ENCODE measurements around the gene DCAF7.

DCAF7 gene

DNA sequence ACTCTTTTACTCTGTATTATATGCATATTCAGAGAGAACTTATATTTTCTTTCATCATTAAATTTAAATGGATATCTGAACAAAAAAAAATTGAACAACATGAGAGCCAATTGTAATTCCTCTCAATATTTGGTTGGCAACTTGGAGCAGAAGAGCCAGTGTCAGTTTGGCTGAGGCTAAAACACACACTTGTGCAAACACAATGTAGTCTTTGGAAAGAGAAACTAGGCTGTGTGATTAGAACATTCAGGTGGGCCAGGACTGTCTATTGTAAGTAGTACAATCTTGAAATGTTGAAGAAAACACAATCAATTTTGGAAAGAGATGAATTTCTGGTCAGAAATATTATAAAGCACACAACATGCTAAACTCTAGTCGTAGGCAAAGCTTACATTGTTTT, 17.0 kb downstream of the DCAF7 start:
- H3K36me3 ChIP-seq (ENCODE audit: control insufficient read depth, insufficient read depth, low read length), result peaks cover 7% of the 10 kb centered on the region
- no peak overlapping the region for H3K27ac ChIP-seq (ENCODE audit: low read depth, low read length, severe bottlenecking)
- no CpG with 5 or more reads among the region's 1 CpG for WGBS, 2 experiments (ENCODE audit: insufficient coverage in 2 of 2)
- no peaks in the 10 kb centered on the region for H3K9me3 ChIP-seq (ENCODE audit: control insufficient read depth, low read length)
- H3K4me1 ChIP-seq (ENCODE audit: control insufficient read depth, insufficient read depth, low read length, poor library complexity, severe bottlenecking), result peaks cover 3% of the 10 kb centered on the region
- H3K4me3 ChIP-seq (ENCODE audit: extremely low read depth, insufficient read depth, low read length, poor library complexity, severe bottlenecking), result no peak overlapping the region

DNA sequence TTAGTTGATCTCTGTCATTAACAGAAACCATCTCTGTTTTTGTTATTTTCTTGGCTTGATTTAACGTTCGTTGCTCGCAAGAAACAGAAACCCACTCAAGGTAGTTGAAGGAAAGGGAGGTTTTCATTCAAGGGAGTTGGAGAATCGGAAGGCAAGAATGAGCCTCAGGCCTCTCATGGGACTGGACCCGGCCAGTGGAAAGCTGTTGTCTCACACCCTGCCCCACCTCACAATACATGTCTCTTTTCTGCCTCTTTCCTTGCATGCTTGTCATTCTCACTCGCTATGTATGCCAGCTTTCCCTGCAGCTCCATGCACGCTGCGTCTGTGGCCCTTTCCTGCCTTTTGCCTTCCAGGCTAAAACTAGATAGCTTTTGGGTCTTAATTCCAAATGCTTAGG, 18.3 kb downstream of the DCAF7 start:
- Histone ChIP-seq H3K27ac (ENCODE audit: low read depth, low read length, severe bottlenecking) (no peak overlapping the region), H3K4me1 (ENCODE audit: control insufficient read depth, insufficient read depth, low read length, poor library complexity, severe bottlenecking) (peaks cover 3% of the 10 kb centered on the region), H3K36me3 (ENCODE audit: control insufficient read depth, insufficient read depth, low read length) (peaks cover 7% of the 10 kb centered on the region), H3K9me3 (ENCODE audit: control insufficient read depth, low read length) (no peaks in the 10 kb centered on the region), H3K4me3 (ENCODE audit: extremely low read depth, insufficient read depth, low read length, poor library complexity, severe bottlenecking) (no peak overlapping the region)
- WGBS, 2 experiments (ENCODE audit: insufficient coverage in 2 of 2), result 92 to 96% methylated on average over 5 to 8 of the region's 8 CpGs

DNA sequence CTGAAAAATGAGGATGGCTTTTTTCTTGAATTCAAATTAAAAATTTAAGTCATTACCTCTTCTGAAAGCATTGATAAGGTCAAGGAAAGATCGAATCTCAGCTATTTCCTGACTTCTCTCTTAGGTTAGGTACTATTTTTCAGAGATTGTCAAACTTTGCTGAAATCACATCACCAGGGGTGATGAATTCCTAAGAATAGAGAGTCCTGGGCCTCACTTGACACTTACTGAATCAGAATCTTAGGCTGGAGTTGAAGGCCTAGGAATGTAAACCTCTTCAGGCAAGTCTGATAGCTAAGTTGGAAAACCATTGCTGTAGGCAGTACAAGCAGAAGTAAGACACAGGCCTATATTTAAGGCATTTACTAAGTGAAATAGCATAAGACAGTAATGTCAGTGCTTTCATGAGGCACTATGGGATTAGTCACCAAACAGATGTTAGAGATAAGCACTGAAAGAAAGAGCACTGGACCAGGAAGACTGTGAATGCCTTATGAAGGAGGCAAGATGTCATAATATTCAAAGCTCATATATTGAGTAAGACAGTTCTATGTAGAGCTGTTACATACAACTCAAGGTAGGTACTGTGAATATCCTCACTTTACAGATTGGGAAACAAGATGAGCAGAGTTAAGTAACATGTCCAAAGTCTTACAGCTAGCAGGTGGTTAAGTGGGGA, 21.5 kb downstream of the DCAF7 start:
- H3K27ac ChIP-seq (ENCODE audit: low read depth, low read length, severe bottlenecking), result no peak overlapping the region
- peaks cover 3% of the 10 kb centered on the region for H3K4me1 ChIP-seq (ENCODE audit: control insufficient read depth, insufficient read depth, low read length, poor library complexity, severe bottlenecking)
- H3K9me3 ChIP-seq (ENCODE audit: control insufficient read depth, low read length), result no peaks in the 10 kb centered on the region
- WGBS, 2 experiments (ENCODE audit: insufficient coverage in 2 of 2), result 100% methylated on average over 1 of the region's 1 CpG; no CpG with 5 or more reads in 1 of the 2 experiments
- H3K4me3 ChIP-seq (ENCODE audit: extremely low read depth, insufficient read depth, low read length, poor library complexity, severe bottlenecking), result no peak overlapping the region
- H3K36me3 ChIP-seq (ENCODE audit: control insufficient read depth, insufficient read depth, low read length), result peaks cover 7% of the 10 kb centered on the region

DNA sequence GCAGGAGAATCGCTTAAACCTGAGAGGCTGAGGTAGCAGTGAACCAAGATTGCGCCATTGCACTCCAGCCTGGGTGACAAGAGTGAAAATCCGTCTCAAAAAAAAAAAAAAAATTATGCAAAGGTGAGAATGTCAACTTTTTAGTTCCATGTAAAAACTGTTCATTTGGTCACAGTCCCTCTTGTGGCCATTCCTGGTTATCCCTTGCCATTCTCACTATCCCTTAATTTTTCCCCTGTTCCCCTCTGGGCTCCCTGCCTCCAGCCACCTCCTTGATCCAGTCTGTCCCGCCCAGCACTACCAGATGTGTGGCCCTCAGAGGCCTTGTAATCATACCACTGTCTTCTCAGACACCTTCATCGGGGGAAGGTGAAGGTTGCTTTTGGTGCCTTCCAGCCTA, 23.4 kb downstream of the DCAF7 start:
- peaks cover 3% of the 10 kb centered on the region for H3K4me1 ChIP-seq (ENCODE audit: control insufficient read depth, insufficient read depth, low read length, poor library complexity, severe bottlenecking)
- 87 to 89% methylated on average over 5 of the region's 5 CpGs for WGBS, 2 experiments (ENCODE audit: insufficient coverage in 2 of 2)
- H3K27ac ChIP-seq (ENCODE audit: low read depth, low read length, severe bottlenecking), result no peak overlapping the region
- no peaks in the 10 kb centered on the region for H3K9me3 ChIP-seq (ENCODE audit: control insufficient read depth, low read length)
- H3K36me3 ChIP-seq (ENCODE audit: control insufficient read depth, insufficient read depth, low read length), result peaks cover 10% of the 10 kb centered on the region
- no peak overlapping the region for H3K4me3 ChIP-seq (ENCODE audit: extremely low read depth, insufficient read depth, low read length, poor library complexity, severe bottlenecking)

DNA sequence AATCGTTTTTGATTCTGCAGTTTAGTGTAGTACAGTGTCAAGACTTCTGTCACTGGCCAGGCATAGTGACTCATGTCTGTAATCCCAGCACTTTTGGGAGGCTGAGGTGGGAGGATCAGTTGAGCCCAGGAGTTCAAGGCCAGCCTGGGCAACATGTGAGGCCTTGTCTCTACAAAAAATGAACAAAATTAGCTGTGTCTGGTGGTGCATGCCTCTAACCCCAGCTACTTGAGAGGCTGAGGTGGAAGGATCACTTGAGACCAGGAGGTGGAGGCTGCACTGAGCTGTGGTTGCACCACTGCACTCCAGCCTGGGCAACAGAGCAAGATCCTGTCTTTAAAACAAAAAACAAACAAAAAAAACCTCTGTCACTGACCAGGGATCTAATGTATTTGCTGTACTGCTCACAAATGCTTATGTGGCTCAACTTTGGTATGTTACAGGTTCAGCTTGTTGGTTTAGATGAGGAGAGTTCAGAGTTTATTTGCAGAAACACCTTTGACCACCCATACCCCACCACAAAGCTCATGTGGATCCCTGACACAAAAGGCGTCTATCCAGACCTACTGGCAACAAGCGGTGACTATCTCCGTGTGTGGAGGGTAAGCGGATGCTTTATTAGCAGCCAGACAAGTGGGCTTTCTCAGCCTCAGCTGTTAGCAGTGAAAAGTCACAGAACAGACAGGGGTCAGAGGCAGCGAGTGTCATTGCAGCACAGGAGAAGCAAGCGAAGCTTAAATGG, 27.9 kb downstream of the DCAF7 start:
- H3K36me3 ChIP-seq (ENCODE audit: control insufficient read depth, insufficient read depth, low read length), result peaks cover 48% of the 10 kb centered on the region
- H3K9me3 ChIP-seq (ENCODE audit: control insufficient read depth, low read length), result no peaks in the 10 kb centered on the region
- no peak overlapping the region for H3K27ac ChIP-seq (ENCODE audit: low read depth, low read length, severe bottlenecking)
- 94% methylated on average over 7 of the region's 7 CpGs for WGBS, 2 experiments (ENCODE audit: insufficient coverage in 2 of 2)
- H3K4me3 ChIP-seq (ENCODE audit: extremely low read depth, insufficient read depth, low read length, poor library complexity, severe bottlenecking), result no peak overlapping the region
- no peaks in the 10 kb centered on the region for H3K4me1 ChIP-seq (ENCODE audit: control insufficient read depth, insufficient read depth, low read length, poor library complexity, severe bottlenecking)

DNA sequence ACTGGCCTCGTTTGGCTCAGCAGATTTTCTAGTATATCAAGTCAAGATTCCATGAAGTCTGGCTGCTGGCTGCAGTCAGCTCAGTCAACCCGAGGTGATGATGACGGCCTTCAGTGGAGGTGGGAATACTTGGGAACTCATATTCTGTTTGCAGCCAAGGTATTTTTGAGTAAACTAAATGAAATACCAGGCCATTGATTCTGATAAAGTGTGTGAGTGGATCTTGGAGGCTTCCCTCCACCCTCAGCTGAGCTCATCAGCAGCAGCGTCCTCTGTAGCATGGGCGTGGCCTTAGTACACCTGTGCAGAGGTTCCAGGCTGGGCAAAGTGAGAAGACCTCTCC, 28.5 kb downstream of the DCAF7 start:
- WGBS, 2 experiments (ENCODE audit: insufficient coverage in 2 of 2), result 91% methylated on average over 3 to 4 of the region's 5 CpGs
- Histone ChIP-seq H3K4me1 (ENCODE audit: control insufficient read depth, insufficient read depth, low read length, poor library complexity, severe bottlenecking) (no peaks in the 10 kb centered on the region), H3K4me3 (ENCODE audit: extremely low read depth, insufficient read depth, low read length, poor library complexity, severe bottlenecking) (no peak overlapping the region), H3K36me3 (ENCODE audit: control insufficient read depth, insufficient read depth, low read length) (peaks cover 54% of the 10 kb centered on the region), H3K27ac (ENCODE audit: low read depth, low read length, severe bottlenecking) (no peak overlapping the region), H3K9me3 (ENCODE audit: control insufficient read depth, low read length) (no peaks in the 10 kb centered on the region)

DNA sequence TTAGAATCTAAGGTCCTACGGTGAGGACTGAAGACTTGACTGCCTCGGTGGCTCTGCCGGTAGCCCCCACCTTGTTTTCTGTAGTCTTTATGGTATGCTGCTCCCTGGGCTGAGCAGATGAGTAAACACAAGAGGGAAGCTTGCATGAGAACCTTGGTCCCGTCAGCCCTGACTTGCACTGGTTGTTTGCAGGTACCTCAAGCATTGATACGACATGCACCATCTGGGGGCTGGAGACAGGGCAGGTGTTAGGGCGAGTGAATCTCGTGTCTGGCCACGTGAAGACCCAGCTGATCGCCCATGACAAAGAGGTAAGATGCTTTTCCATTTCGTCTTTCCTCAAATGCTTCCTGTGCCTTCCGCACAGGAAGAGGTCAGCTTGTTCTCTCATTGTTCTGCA, 29.4 kb downstream of the DCAF7 start:
- WGBS, 2 experiments (ENCODE audit: insufficient coverage in 2 of 2), result 90 to 95% methylated on average over 9 to 10 of the region's 11 CpGs
- Histone ChIP-seq H3K27ac (ENCODE audit: low read depth, low read length, severe bottlenecking) (no peak overlapping the region), H3K36me3 (ENCODE audit: control insufficient read depth, insufficient read depth, low read length) (peaks cover 57% of the 10 kb centered on the region), H3K4me3 (ENCODE audit: extremely low read depth, insufficient read depth, low read length, poor library complexity, severe bottlenecking) (no peak overlapping the region), H3K9me3 (ENCODE audit: control insufficient read depth, low read length) (no peaks in the 10 kb centered on the region), H3K4me1 (ENCODE audit: control insufficient read depth, insufficient read depth, low read length, poor library complexity, severe bottlenecking) (no peaks in the 10 kb centered on the region)

DNA sequence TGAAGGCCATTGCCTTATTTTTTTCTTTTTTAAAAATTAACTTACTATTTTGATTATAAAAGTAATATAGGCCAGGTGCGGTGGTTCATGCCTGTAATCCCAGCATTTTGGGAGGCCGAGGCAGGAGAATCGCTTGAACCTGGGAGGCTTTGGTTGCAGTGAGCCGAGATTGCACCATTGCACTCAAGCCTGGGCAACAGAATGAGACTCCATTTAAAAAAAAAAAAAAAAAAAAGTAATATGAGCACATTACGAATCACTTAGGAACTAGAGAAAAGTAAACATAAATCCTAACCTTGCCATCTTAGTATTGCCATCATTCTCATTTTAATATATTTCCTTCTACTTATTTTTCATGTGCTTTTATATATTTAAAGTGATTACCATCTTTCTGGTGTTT, 37.5 kb downstream of the DCAF7 start:
- Histone ChIP-seq H3K27ac (ENCODE audit: low read depth, low read length, severe bottlenecking) (no peak overlapping the region), H3K36me3 (ENCODE audit: control insufficient read depth, insufficient read depth, low read length) (peaks cover 87% of the 10 kb centered on the region), H3K4me1 (ENCODE audit: control insufficient read depth, insufficient read depth, low read length, poor library complexity, severe bottlenecking) (no peaks in the 10 kb centered on the region), H3K4me3 (ENCODE audit: extremely low read depth, insufficient read depth, low read length, poor library complexity, severe bottlenecking) (no peak overlapping the region), H3K9me3 (ENCODE audit: control insufficient read depth, low read length) (no peaks in the 10 kb centered on the region)
- WGBS, 2 experiments (ENCODE audit: insufficient coverage in 2 of 2), result 98 to 100% methylated on average over 2 to 3 of the region's 5 CpGs

DNA sequence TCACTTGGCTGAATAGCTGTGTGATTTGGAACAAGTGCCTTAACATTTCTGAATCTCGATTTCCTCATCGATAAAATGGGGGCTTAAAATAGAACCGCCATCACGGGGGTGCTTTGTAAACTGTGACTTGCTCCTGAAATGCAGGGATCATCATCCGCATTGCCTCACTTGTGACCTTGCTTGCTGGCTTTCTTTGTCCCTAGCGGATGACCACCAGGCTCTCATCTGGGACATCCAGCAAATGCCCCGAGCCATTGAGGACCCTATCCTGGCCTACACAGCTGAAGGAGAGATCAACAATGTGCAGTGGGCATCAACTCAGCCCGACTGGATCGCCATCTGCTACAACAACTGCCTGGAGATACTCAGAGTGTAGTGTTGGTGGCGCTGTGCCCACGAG, 38.5 kb downstream of the DCAF7 start:
- Histone ChIP-seq H3K36me3 (ENCODE audit: control insufficient read depth, insufficient read depth, low read length) (peaks cover 87% of the 10 kb centered on the region), H3K9me3 (ENCODE audit: control insufficient read depth, low read length) (no peaks in the 10 kb centered on the region), H3K27ac (ENCODE audit: low read depth, low read length, severe bottlenecking) (no peak overlapping the region), H3K4me1 (ENCODE audit: control insufficient read depth, insufficient read depth, low read length, poor library complexity, severe bottlenecking) (no peaks in the 10 kb centered on the region), H3K4me3 (ENCODE audit: extremely low read depth, insufficient read depth, low read length, poor library complexity, severe bottlenecking) (no peak overlapping the region)
- WGBS, 2 experiments (ENCODE audit: insufficient coverage in 2 of 2), result 91 to 99% methylated on average over 11 of the region's 11 CpGs

DNA sequence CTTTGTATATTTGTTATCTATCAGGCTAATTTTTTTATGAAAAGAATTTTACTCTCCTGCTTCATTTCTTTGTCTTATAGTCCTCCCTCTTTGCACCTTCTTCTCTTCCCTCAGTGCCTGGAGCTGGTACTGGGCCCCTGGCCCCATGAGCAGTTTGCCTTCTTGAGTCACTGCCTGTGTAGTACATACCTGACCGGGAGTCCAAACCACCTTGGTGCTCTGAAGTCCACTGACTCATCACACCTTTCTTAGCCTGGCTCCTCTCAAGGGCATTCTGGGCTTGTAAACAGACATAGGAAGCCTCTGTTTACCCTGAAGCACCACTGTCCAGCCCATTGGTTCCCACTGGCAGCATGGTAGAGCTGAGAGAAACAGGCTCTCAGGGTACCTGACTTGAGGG, 39.4 kb downstream of the DCAF7 start:
- Histone ChIP-seq H3K36me3 (ENCODE audit: control insufficient read depth, insufficient read depth, low read length) (peaks cover 93% of the 10 kb centered on the region), H3K9me3 (ENCODE audit: control insufficient read depth, low read length) (no peaks in the 10 kb centered on the region), H3K4me1 (ENCODE audit: control insufficient read depth, insufficient read depth, low read length, poor library complexity, severe bottlenecking) (no peaks in the 10 kb centered on the region), H3K4me3 (ENCODE audit: extremely low read depth, insufficient read depth, low read length, poor library complexity, severe bottlenecking) (no peak overlapping the region), H3K27ac (ENCODE audit: low read depth, low read length, severe bottlenecking) (no peak overlapping the region)
- 100% methylated on average over 1 of the region's 1 CpG for whole genome bisulfite sequencing, 2 experiments (ENCODE audit: insufficient coverage in 2 of 2)

DNA sequence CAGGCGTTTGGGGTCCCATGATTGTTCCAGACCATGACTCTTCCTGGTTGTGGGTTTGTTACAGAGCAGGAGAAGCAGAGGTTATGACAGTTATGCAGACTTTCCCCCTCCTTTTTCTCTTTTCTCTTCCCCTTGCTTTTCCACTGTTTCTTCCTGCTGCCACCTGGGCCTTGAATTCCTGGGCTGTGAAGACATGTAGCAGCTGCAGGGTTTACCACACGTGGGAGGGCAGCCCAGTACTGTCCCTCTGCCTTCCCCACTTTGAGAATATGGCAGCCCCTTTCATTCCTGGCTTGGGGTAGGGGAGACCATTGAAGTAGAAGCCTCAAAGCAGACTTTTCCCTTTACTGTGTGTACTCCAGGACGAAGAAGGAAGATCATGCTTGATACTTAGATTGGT, 42.5 kb downstream of the DCAF7 start:
- 84 to 100% methylated on average over 2 to 3 of the region's 3 CpGs for WGBS, 2 experiments (ENCODE audit: insufficient coverage in 2 of 2)
- Histone ChIP-seq H3K9me3 (ENCODE audit: control insufficient read depth, low read length) (no peaks in the 10 kb centered on the region), H3K4me1 (ENCODE audit: control insufficient read depth, insufficient read depth, low read length, poor library complexity, severe bottlenecking) (no peaks in the 10 kb centered on the region), H3K4me3 (ENCODE audit: extremely low read depth, insufficient read depth, low read length, poor library complexity, severe bottlenecking) (no peak overlapping the region), H3K27ac (ENCODE audit: low read depth, low read length, severe bottlenecking) (no peak overlapping the region), H3K36me3 (ENCODE audit: control insufficient read depth, insufficient read depth, low read length) (peaks cover 70% of the 10 kb centered on the region)
